Vagina (tissue), 2 donors: ENCODE results near the gene NAA15.

Experiments
- POLR2A ChIP-seq, 2 donors: fragments of 450-650 bp; IDR thresholded peaks; one replicate each; pipeline ENCODE4 v1.6.1; 2017; ENCODE audit warnings: antibody characterized with exemption in 2 of 2, mild to moderate bottlenecking in 2 of 2, moderate library complexity in 2 of 2
- TF ChIP-seq, protein P1 (sequence below), 3 experiments: fragments of 450-650 bp in 2 of 3; fragments of 200-600 bp in 1 of 3; sonication (generic) in 1 of 3; IDR thresholded peaks; one replicate each; pipeline ENCODE4 v1.5.1; 2017 to 2019; ENCODE audit warnings: antibody characterized with exemption in 3 of 3, mild to moderate bottlenecking in 2 of 3, moderate library complexity in 2 of 3

DNA sequence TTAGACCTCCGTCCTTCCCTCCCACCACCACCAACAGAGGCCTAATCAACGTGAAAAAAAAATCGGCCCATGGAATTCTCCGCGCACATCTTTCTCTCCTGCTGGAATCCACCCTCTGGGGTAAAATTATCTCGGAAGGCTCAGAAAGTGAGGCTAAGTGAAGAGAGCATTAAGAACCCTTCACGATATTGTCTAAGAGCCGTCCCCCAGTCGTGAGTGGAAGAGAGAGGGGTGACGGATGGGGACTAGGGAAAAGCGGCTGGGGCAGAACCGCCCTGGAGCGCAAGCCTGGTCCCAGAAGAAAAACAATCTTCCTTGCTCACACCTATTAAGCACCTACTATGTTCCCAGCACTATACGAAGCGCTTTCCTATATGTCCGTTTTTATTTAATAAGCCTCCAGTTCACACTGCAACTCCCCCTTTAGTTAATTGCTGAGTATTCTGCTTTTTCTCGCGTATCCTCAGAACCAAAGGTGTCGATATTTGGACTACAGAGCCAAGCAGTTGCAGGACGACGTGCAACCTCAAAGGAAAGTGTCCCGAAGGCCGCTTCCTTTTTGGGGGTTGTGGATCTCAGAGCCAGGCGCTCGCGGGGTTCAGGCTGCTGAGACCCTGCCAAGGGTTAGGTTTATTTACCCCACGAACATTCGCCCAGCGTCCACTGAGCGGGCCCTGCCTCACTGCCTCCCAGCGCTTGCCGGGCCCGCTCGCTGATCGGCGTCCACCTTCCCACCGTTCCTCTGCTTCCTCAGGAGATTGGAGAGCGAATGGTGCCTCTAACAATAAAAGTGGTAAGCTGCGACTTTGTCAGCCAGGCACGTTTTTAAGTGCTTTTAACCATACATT lies 22.2 kb upstream of the NAA15 start:
- TF ChIP-seq POLR2A (IDR thresholded peaks at IDR 0.05), result no peak
- TF ChIP-seq, protein P1, sequence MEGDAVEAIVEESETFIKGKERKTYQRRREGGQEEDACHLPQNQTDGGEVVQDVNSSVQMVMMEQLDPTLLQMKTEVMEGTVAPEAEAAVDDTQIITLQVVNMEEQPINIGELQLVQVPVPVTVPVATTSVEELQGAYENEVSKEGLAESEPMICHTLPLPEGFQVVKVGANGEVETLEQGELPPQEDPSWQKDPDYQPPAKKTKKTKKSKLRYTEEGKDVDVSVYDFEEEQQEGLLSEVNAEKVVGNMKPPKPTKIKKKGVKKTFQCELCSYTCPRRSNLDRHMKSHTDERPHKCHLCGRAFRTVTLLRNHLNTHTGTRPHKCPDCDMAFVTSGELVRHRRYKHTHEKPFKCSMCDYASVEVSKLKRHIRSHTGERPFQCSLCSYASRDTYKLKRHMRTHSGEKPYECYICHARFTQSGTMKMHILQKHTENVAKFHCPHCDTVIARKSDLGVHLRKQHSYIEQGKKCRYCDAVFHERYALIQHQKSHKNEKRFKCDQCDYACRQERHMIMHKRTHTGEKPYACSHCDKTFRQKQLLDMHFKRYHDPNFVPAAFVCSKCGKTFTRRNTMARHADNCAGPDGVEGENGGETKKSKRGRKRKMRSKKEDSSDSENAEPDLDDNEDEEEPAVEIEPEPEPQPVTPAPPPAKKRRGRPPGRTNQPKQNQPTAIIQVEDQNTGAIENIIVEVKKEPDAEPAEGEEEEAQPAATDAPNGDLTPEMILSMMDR (IDR thresholded peaks at IDR 0.05), result no peak
